HG03066 (cell line): ENCODE measurements around the gene RAD51B.
"Not testable (repeated sequence)": the region's sequence is repeated elsewhere in the genome, so short reads cannot be mapped to it uniquely, and the experiment has no call there.

Source experiments
- ATAC-seq: cut with Tn5 transposase; IDR thresholded peaks from one replicate; pipeline ENCODE4 v1.9.1; 2021; ENCODE audit warnings: low read depth; ENCODE audit not compliant: unreplicated experiment

The RAD51B gene

DNA sequence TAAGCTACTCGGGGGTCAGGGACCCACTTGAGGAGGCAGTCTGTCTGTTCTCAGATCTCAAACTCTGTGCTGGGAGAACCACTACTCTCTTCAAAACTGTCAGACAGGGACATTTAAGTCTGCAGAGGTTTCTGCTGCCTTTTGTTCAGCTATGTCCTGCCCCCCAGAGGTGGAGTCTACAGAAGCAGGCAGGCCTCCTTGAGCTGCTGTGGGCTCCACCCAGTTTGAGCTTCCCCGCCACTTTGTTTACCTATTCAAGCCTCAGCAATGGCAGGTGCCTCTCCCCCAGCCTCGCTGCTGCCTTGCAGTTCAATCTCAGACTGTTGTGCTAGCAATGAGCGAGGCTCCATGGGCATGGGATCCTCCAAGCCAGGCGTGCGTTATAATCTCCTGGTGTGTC, 614.6 kb downstream of the RAD51B start:
- ATAC-seq, result not testable (repeated sequence)

DNA sequence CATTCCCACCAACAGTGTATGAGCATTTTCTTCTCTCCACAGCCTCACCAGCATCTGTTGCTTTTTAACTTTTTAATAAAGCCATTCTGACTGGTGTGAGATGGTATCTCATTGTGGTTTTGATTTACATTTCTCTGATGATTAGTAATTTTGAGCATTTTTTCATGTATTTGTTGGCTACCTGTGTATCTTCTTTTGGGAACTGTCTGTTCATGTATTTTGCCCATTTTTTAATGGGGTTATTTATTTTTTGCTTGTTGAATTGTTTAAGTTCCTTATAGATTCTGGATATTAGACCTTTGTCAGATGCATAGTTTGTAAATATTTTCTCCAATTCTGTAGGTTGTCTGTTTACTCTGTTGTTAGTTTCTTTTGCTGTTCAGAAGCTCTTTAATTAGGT, 616.1 kb downstream of the RAD51B start:
- ATAC-seq, result not testable (repeated sequence)

DNA sequence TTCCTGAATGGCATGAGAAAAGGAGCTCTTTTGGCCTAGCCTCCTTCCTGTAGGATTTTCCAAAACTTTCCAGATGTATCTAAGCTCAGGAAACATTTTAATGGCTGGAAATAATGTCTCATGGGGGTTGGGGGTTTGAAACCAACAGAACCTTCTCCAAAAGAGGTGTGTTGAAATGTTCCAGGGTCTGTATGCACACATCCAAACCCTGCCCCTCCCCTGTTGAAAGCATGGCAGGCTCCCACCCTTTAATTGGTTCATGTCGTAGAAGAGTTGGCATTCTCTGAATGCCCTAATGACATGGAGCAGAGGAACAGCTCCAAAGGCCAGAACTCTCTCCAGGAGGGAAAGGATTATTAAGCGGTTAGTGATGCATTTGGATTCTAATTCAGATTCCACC, 620.1 kb downstream of the RAD51B start:
- no peak for ATAC-seq

DNA sequence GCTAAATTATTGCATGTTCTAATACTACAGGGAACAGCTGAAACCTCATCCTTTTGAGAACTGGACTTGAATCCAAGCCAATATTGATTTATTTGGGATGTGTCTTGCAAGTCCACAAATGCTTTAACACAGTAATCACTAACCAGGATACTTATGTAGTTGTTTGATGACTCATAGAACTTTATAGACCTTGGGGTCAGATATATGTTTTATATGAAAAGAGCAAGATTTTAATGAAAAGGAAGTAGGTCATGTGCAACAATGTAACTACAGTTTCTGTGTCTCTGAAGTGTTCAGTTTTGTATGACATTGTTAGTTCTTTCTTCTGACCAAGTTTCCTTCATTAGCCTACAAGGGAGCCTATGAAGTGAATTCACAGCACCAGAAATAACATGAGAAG, 621.2 kb downstream of the RAD51B start:
- ATAC-seq, result no peak

- ATAC-seq, result no peak
Measured at GRCh38 chr14:68441542-68441941, 622.0 kb downstream of the RAD51B start.

GRCh38 chr14:68442828-68443629, 623.5 kb downstream of the RAD51B start:
- no peak for ATAC-seq

DNA sequence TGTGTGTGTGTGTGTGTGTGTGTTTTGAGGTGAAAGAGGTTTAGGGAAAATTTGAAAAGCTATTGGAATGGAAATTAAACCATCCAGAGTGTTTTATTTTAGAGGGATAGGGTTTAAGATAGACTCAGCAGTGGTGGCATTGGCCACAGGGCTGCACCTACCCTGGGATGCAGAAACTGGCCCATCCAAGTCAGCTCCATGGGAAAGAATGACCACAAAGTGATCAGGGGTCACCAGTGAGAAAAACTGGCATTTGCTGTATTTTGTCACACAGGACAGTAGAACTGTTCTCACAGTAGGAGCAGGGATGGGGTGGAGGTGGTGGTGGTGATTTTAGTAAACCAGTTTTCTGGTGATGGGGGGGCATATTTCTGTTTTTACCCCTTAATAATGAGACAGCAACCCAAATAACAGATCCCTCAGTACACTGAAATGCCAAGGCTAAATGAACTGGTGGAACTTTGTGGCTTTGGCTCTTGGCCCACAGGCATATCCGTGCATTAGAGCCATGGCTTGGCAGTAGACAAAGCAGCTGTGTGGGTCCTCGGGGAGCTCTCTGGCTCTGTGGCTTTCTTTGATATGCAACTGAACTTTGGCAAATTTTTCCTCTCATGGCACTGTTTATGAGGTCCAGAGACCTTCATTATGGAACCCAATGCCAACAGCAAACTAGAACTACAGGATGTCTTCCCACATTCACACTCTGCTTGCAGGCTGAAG, 625.0 kb downstream of the RAD51B start:
- no peak for ATAC-seq

GRCh38 chr14:68446243-68447040, 626.9 kb downstream of the RAD51B start:
- no peak for ATAC-seq

GRCh38 chr14:68447581-68448251, 628.1 kb downstream of the RAD51B start:
- no peak for ATAC-seq

DNA sequence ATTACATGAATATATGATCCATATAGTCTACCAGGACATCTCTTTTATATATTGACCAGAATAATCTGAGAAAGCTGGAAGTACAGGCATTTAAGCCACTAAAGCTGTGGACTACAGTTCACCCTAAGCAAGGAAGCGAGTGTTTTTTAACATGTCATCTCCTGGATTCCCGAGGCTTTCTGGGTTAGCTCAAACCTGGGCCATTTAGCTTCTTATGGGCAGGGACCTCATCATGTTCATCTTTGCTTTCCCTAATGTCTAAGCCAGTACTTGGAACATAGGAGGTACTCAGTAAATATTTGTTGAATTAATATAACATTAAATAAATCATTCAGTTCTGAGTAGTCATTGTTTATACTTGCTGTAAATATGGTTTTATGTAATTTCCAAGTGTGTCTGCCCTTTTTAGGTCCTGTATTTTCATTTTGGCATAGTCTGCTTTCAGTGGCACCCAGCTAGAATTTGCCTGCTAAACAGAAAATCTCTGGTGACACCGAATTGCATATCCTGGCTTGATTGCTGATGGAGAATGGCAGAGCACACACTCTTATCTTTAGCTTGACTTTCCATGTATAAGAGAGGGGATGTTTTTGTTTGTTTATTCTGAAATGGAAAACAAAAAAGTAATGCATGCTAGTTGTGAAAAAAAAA, 628.8 kb downstream of the RAD51B start:
- ATAC-seq, result no peak

GRCh38 chr14:68449561-68450181, 630.1 kb downstream of the RAD51B start:
- ATAC-seq, result no peak

DNA sequence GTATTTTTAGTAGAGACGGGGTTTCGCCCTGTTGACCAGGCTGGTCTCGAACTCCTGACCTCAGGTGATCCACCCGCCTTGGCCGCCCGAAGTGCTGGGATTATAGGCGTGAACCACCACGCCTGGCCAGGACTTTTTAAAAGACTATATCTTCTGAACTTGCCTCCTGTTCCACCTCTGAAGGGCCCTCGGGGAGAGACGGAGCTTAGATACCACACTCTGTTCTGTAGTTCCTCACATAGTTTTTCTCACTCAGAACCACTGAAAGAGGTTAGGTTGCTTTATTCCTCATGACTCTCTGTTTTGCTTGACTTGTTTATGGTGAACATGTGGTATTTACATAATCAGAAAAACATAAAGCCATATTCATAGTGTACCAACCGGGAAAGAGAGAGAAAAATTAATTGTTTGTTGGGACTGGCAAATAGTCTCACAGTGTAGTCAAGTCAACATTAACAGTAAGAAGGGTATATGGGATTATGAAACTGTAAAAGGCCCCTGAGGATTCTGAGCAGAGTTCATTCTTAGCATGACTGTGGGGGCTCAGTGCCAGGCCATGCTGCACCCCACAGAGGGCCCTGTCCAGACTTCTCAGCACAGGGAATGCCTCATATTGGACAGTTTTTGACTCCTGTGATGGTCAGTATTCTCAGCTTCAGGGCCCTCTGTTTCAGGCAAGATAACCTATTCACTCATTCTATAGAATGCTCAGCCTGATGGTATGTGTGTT, 631.0 kb downstream of the RAD51B start:
- ATAC-seq, result no peak

- ATAC-seq, result no peak
Measured at GRCh38 chr14:68451696-68452373, 632.3 kb downstream of the RAD51B start.

- no peak for ATAC-seq
Measured at GRCh38 chr14:68458253-68458652, 638.7 kb downstream of the RAD51B start.

GRCh38 chr14:68458840-68459469, 639.4 kb downstream of the RAD51B start:
- no peak for ATAC-seq

DNA sequence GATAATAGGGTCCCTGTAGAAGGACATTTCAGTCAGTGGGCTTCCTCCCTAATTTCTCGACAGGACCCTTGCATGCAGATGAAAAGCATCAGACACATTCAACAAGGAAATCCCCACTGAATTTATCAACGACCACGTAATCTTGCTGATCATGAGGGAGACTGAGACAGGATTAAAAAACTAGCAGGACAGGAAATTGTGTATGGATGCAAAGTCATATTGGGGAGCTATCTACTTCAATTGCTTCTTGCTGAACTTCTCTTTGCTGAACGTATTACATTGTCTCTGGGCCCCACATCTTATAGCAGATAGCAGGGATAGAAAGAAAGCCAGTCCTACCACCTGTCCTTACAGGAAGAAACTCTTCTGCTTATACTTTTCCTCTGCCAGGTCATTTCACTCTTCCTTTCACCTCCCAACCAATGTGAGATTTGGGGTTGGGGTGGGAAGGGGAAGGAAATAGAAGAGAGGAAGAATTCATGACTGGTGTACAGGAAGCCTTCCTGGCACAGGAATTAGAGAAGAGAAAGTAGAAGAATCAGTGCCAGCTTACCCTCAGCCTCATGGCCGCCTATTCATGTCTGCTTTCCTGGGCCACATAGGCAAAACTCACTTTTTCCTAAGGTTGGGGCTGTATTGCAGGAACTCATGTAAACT, 640.0 kb downstream of the RAD51B start:
- no peak for ATAC-seq

DNA sequence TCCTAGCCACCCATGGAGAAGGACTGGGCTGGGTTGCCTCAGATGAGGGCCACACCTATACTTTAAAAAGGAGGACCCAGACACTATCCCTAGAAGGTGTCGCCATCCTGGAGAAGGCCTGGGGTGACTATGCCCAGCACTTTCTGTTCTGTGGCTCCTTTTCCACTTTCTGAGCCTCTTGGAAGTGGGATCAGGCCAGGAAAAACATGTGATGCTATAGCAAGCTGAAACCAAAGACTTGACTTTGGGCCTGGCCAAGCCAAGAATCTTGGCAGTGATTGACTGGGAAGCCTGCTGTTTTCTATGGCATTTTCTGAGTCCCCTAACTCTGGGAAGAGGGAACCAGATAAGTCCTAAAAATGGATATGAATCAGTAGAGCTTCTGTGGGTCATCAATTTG, 641.0 kb downstream of the RAD51B start:
- no peak for ATAC-seq

DNA sequence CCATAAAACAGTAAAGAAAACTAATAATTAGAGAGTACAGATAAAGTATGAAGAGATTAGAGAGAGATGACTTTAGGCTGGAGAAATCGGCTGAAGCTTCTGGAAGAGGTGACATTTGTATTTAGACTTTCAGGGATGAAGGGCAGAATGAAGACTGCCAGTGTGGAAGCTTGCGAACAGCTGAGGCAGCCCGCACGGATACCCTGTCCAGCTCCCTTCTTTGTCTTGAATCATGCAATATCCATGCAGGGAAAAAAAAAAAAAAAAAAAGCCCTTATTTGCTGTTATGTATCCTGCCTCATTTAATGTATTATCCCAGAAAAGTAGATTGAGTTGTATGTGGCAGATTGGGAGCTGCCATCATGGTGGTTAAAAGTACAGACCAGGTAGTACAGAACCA, 641.5 kb downstream of the RAD51B start:
- ATAC-seq, result no peak
